HepG2 (cell line): ENCODE results near the gene GPC3. TPM values are rescaled to one million over a fixed set of nuclear protein-coding genes. Genes with fewer than 3 reads are reported as not detected.
"Not testable (repeated sequence)": the region's sequence is repeated elsewhere in the genome, so short reads cannot be mapped to it uniquely, and the experiment has no call there.

ENCODE experiments used
- ATAC-seq: fragments of 200-7000 bp; cut with Tn5 transposase; 3 replicates; pipeline ENCODE4 v1.9.1; 2020; ENCODE audit warnings: mild to moderate bottlenecking, moderate library complexity
- BruUV-seq: library from RNA; stranded (reverse); fragments of 400-500 nt; replicated peaks from 2 replicates; lab custom pipeline; 2021; lab: Mats Ljungman, UMichigan
- CTCF ChIA-PET: fragments of 300-600 bp; formaldehyde crosslinking; extraction: SDS; loops from one replicate; lab custom pipeline; 2021; ENCODE audit warnings: low total read pairs, inconsistent platforms, low intra/inter-chr PET ratio; lab: Yijun Ruan, JAX
- POLR2A ChIA-PET: fragments of 350-600 bp; sonication (Branson Sonifier 250); formaldehyde crosslinking; loops from one replicate; lab custom pipeline; 2020; ENCODE audit warnings: antibody characterized with exemption, inconsistent platforms; lab: Yijun Ruan, JAX
- DNase-seq: peaks from one replicate; pipeline ENCODE4 v3.0.0-alpha.2; 2015; ENCODE audit warnings: low spot score
- FAIRE-seq: peaks from 3 replicates; lab custom pipeline; 2011; peaks lifted over from hg19 to GRCh38; lab: Jason Lieb, UNC
- H2AFZ ChIP-seq: one replicate; pipeline ENCODE4 v1.6.1; 2011; ENCODE audit warnings: low read length, inconsistent platforms
- H3K27ac ChIP-seq: fragments of 300-600 bp; 3 replicates; pipeline ENCODE4 v1.8.0; 2011; ENCODE audit warnings: mixed run types, mild to moderate bottlenecking, mixed read lengths, low read length, inconsistent platforms; ENCODE audit not compliant: insufficient read depth; ENCODE audit errors: extremely low read length
- H3K27me3 ChIP-seq, 2 experiments: fragments of 200-600 bp in 1 of 2; 2 replicates in 1 of 2; 3 replicates in 1 of 2; pipeline versions ENCODE4 v1.6.0 to v1.8.0; 2011; ENCODE audit warnings: low read length in 2 of 2, mild to moderate bottlenecking in 2 of 2, moderate library complexity in 2 of 2, inconsistent platforms in 1 of 2; ENCODE audit not compliant: insufficient read depth in 2 of 2, control insufficient read depth in 1 of 2
- H3K36me3 ChIP-seq, 2 experiments: fragments of 200-600 bp in 1 of 2; replicated peaks in 1 of 2; 2 replicates in 1 of 2; 3 replicates in 1 of 2; pipeline versions ENCODE4 v1.5.1 to v1.8.0; 2011; ENCODE audit warnings: low read length in 2 of 2, inconsistent platforms in 1 of 2; ENCODE audit not compliant: insufficient read depth in 2 of 2, control insufficient read depth in 1 of 2
- H3K4me1 ChIP-seq: 2 replicates; pipeline ENCODE4 v1.5.1; 2012; ENCODE audit warnings: low read length, inconsistent platforms; ENCODE audit not compliant: insufficient read depth
- H3K4me2 ChIP-seq: 2 replicates; pipeline ENCODE4 v1.6.0; 2011; ENCODE audit warnings: low read depth, low read length, inconsistent platforms
- H3K4me3 ChIP-seq, 3 experiments: fragments of 200-600 bp in 1 of 3; sonication (generic), shearing (Covaris generic) in 1 of 3; replicated peaks in 1 of 3; 2 replicates each; pipeline ENCODE4 v1.5.1; 2011 to 2016; ENCODE audit warnings: low read length in 3 of 3, inconsistent platforms in 2 of 3, low read depth in 2 of 3, mild to moderate bottlenecking in 2 of 3, control low read depth in 1 of 3, mixed read lengths in 1 of 3; ENCODE audit not compliant: insufficient read depth in 1 of 3
- H3K79me2 ChIP-seq: one replicate; pipeline ENCODE4 v1.6.1; 2011; ENCODE audit warnings: low read length, inconsistent platforms; ENCODE audit not compliant: insufficient read depth
- H3K9ac ChIP-seq: 2 replicates; pipeline ENCODE4 v1.6.0; 2011; ENCODE audit warnings: mild to moderate bottlenecking, low read depth, low read length, inconsistent platforms; ENCODE audit not compliant: insufficient read depth
- H3K9me3 ChIP-seq: 2 replicates; pipeline ENCODE4 v1.5.1; 2012; ENCODE audit warnings: mild to moderate bottlenecking, low read length
- H4K20me1 ChIP-seq: 2 replicates; pipeline ENCODE4 v1.6.0; 2011; ENCODE audit warnings: inconsistent platforms, mild to moderate bottlenecking, low read length, moderate library complexity; ENCODE audit not compliant: insufficient read depth
- CEBPG ChIP-seq: IDR thresholded peaks from 2 replicates; pipeline ENCODE4 v1.6.1; 2016
- CREM ChIP-seq, 2 experiments: sonication (generic) in 1 of 2; formaldehyde crosslinking in 1 of 2; IDR thresholded peaks; 2 replicates each; pipeline versions ENCODE4 v1.4.0 to v1.6.1; 2016 to 2020; ENCODE audit warnings: antibody characterized with exemption in 1 of 2, mild to moderate bottlenecking in 1 of 2, missing genetic modification reagents in 1 of 2
- GATAD2A ChIP-seq: IDR thresholded peaks from 2 replicates; pipeline ENCODE4 v1.6.1; 2016
- HNF4G ChIP-seq, 2 experiments: sonication (generic) in 1 of 2; formaldehyde crosslinking in 1 of 2; IDR thresholded peaks; 2 replicates each; pipeline versions ENCODE4 v1.4.0 to v1.6.1; 2011 to 2020; ENCODE audit warnings: borderline replicate concordance in 2 of 2, low read depth in 2 of 2, mild to moderate bottlenecking in 2 of 2, low read length in 1 of 2, missing genetic modification reagents in 1 of 2, moderate library complexity in 1 of 2
- MED1 ChIP-seq: sonication (generic); formaldehyde crosslinking; IDR thresholded peaks from 2 replicates; pipeline ENCODE4 v1.4.0; 2020; ENCODE audit warnings: missing genetic modification reagents
- NFIC ChIP-seq: IDR thresholded peaks from 2 replicates; pipeline ENCODE4 v1.6.1; 2012; ENCODE audit warnings: mild to moderate bottlenecking, low read length, inconsistent platforms
- NR2C2 ChIP-seq: sonication (generic); formaldehyde crosslinking; IDR thresholded peaks from 2 replicates; pipeline ENCODE4 v1.4.0; 2020; ENCODE audit warnings: missing genetic modification reagents, mild to moderate bottlenecking, moderate library complexity, borderline replicate concordance
- ZBTB7B ChIP-seq: sonication (generic); formaldehyde crosslinking; IDR thresholded peaks from 2 replicates; pipeline ENCODE4 v1.4.0; 2020; ENCODE audit warnings: missing genetic modification reagents
- WGBS: methylation state at CpG from one replicate; pipeline ENCODE4 v1.1.6; 2017; ENCODE audit warnings: low lambda C conversion rate; 5-methylcytosine and 5-hydroxymethylcytosine counted together
- in situ Hi-C: cut with HindIII; loops from 2 replicates; pipeline ENCODE4 v1.10.0; 2017; ENCODE audit warnings: low pct_unique_long_range_greater_than_20kb; ENCODE audit not compliant: extremely low pct_ligation_motif_present
- intact Hi-C: fragments of 100-400 bp; cut with micrococcal nuclease; formaldehyde crosslinking; loops from one replicate; pipeline ENCODE4 v1.10.0; 2022; ENCODE audit not compliant: unreplicated experiment
- polyA plus RNA-seq, 8 experiments: library from polyadenylated mRNA; depleted of rRNA in 3 of 8; stranded (reverse) in 7 of 8; unstranded in 1 of 8; fragments of >200 nt; fragmentation: Illumina TruSeq in 4 of 8; extraction: Trizol in 4 of 8; gene quantifications; 2 replicates each; pipeline versions ENCODE4 v1.2.1 to v1.2.3, GENCODE V29; 2011 to 2016; ENCODE audit warnings: low read depth in 4 of 8, missing spikeins in 1 of 8, mixed read lengths in 1 of 8; ENCODE audit not compliant: insufficient read depth in 1 of 8
- total RNA-seq, 5 experiments: library from RNA; depleted of rRNA; stranded (reverse); fragments of >200 nt; fragmentation: Illumina TruSeq; extraction: Trizol; gene quantifications; 2 replicates each; pipeline ENCODE4 v1.2.3, GENCODE V29; 2016; ENCODE audit warnings: low read depth in 1 of 5
- TF ChIP-seq, protein P1 (sequence below): sonication (generic); formaldehyde crosslinking; conservative IDR thresholded peaks from 2 replicates; pipeline ENCODE4 v1.4.0; 2020; ENCODE audit warnings: mild to moderate bottlenecking, missing genetic modification reagents, moderate library complexity
- TF ChIP-seq, protein P2 (sequence below): IDR thresholded peaks from 2 replicates; pipeline ENCODE4 v1.6.1; 2016
- TF ChIP-seq, protein P3 (sequence below): sonication (generic); formaldehyde crosslinking; IDR thresholded peaks from 2 replicates; pipeline ENCODE4 v1.4.0; 2020; ENCODE audit warnings: missing genetic modification reagents

GPC3 gene
- total and polyA plus RNA-seq, 2 of the 13 experiments (the other 11 are each of a cell fraction or from before 2014, with no cell fraction given), result 1,799 to 3,263 TPM

DNA sequence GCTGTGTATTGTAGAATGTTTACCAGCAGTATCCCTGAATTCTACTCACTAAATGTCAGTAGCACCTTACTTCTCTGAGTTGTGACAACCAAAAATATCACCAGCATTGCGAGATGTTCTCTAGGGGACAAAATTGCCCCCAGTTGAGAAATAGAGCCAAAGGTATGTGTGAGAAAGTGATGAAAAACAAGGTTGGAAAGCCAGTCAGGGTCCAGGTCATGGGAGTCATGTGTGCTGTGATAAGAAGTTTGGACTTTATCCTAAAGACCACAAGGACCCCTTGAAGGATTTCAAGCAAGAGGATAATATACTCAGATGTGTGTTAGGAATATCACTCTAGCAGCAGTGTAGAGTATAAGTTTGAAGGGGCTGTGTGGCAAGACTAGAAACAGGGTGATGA is 30.9 kb upstream of the GPC3 start (continued):
- TF ChIP-seq CREM (IDR thresholded peaks at IDR 0.05) (peak; percentile 48; the same call in 1 of the 2 replicates), MED1 (CRISPR knock-in tag) (peak; percentile 85), ZBTB7B (CRISPR knock-in tag) (peak; percentile 68), NR2C2 (CRISPR knock-in tag) (0 out of 2 replicates have a peak, but pooled peaks have one; percentile 28), CEBPG (CRISPR knock-in tag) (peak; percentile 41), NFIC (0 out of 2 replicates have a peak, but pooled peaks have one; percentile 26), GATAD2A (CRISPR knock-in tag) (peak; percentile 55), HNF4G (IDR thresholded peaks at IDR 0.05; ENCODE audit: borderline replicate concordance, low read depth, low read length) (peak; percentile 57; the same call in 1 of the 2 replicates)
- not testable (repeated sequence) for TF ChIP-seq CREM (CRISPR knock-in tag; IDR thresholded peaks at IDR 0.05); HNF4G (CRISPR knock-in tag; IDR thresholded peaks at IDR 0.05; ENCODE audit: borderline replicate concordance, low read depth)
- TF ChIP-seq, protein P1, sequence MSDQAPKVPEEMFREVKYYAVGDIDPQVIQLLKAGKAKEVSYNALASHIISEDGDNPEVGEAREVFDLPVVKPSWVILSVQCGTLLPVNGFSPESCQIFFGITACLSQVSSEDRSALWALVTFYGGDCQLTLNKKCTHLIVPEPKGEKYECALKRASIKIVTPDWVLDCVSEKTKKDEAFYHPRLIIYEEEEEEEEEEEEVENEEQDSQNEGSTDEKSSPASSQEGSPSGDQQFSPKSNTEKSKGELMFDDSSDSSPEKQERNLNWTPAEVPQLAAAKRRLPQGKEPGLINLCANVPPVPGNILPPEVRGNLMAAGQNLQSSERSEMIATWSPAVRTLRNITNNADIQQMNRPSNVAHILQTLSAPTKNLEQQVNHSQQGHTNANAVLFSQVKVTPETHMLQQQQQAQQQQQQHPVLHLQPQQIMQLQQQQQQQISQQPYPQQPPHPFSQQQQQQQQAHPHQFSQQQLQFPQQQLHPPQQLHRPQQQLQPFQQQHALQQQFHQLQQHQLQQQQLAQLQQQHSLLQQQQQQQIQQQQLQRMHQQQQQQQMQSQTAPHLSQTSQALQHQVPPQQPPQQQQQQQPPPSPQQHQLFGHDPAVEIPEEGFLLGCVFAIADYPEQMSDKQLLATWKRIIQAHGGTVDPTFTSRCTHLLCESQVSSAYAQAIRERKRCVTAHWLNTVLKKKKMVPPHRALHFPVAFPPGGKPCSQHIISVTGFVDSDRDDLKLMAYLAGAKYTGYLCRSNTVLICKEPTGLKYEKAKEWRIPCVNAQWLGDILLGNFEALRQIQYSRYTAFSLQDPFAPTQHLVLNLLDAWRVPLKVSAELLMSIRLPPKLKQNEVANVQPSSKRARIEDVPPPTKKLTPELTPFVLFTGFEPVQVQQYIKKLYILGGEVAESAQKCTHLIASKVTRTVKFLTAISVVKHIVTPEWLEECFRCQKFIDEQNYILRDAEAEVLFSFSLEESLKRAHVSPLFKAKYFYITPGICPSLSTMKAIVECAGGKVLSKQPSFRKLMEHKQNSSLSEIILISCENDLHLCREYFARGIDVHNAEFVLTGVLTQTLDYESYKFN (CRISPR knock-in tag), result peak; percentile 58
- TF ChIP-seq, protein P2, sequence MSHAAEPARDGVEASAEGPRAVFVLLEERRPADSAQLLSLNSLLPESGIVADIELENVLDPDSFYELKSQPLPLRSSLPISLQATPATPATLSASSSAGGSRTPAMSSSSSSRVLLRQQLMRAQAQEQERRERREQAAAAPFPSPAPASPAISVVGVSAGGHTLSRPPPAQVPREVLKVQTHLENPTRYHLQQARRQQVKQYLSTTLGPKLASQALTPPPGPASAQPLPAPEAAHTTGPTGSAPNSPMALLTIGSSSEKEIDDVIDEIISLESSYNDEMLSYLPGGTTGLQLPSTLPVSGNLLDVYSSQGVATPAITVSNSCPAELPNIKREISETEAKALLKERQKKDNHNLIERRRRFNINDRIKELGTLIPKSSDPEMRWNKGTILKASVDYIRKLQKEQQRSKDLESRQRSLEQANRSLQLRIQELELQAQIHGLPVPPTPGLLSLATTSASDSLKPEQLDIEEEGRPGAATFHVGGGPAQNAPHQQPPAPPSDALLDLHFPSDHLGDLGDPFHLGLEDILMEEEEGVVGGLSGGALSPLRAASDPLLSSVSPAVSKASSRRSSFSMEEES (CRISPR knock-in tag), result peak; percentile 41; the same call in 1 of the 2 replicates
- TF ChIP-seq, protein P3, sequence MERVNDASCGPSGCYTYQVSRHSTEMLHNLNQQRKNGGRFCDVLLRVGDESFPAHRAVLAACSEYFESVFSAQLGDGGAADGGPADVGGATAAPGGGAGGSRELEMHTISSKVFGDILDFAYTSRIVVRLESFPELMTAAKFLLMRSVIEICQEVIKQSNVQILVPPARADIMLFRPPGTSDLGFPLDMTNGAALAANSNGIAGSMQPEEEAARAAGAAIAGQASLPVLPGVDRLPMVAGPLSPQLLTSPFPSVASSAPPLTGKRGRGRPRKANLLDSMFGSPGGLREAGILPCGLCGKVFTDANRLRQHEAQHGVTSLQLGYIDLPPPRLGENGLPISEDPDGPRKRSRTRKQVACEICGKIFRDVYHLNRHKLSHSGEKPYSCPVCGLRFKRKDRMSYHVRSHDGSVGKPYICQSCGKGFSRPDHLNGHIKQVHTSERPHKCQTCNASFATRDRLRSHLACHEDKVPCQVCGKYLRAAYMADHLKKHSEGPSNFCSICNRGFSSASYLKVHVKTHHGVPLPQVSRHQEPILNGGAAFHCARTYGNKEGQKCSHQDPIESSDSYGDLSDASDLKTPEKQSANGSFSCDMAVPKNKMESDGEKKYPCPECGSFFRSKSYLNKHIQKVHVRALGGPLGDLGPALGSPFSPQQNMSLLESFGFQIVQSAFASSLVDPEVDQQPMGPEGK (CRISPR knock-in tag), result peak; percentile 58; the same call in 1 of the 2 replicates

DNA sequence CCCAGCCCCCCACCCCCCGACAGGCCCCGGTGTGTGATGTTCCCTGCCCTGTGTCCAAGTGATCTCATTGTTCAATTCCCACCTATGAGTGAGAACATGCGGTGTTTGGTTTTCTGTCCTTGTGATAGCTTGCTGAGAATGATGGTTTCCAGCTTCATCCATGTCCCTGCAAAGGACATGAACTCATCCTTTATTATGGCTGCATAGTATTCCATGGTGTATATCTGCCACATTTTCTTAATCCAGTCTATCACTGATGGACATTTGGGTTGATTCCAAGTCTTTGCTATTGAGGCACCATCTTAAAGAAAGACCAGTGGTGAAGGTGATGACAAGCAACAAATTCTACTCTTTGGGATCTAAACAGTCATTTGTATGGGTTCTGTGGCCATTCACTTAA is 30.1 kb upstream of the GPC3 start:
- BruUV-seq, intact Hi-C loops, H3K36me3 ChIP-seq, ATAC-seq, H2AFZ ChIP-seq, H3K4me3 ChIP-seq, DNase-seq, H3K9me3 ChIP-seq, H3K4me2 ChIP-seq, H4K20me1 ChIP-seq, H3K27me3 ChIP-seq, CTCF ChIA-PET, FAIRE-seq, POLR2A ChIA-PET, H3K9ac ChIP-seq, in situ Hi-C loops: not testable (repeated sequence)
- H3K79me2 ChIP-seq, result peaks cover 28% of the 10 kb centered on the region
- peak overlapping the region; percentile 73 for H3K27ac ChIP-seq
- peaks cover 74% of the 10 kb centered on the region for H3K4me1 ChIP-seq
- no CpG with 5 or more reads among the region's 3 CpGs for WGBS
